ENCODE results near the gene CDC42. TPM values are rescaled to one million over a fixed set of nuclear protein-coding genes. Genes with fewer than 3 reads are reported as not detected.

The CDC42 gene
- total RNA-seq, 2 experiments from 2014 or later, result 365 to 389 TPM

DNA sequence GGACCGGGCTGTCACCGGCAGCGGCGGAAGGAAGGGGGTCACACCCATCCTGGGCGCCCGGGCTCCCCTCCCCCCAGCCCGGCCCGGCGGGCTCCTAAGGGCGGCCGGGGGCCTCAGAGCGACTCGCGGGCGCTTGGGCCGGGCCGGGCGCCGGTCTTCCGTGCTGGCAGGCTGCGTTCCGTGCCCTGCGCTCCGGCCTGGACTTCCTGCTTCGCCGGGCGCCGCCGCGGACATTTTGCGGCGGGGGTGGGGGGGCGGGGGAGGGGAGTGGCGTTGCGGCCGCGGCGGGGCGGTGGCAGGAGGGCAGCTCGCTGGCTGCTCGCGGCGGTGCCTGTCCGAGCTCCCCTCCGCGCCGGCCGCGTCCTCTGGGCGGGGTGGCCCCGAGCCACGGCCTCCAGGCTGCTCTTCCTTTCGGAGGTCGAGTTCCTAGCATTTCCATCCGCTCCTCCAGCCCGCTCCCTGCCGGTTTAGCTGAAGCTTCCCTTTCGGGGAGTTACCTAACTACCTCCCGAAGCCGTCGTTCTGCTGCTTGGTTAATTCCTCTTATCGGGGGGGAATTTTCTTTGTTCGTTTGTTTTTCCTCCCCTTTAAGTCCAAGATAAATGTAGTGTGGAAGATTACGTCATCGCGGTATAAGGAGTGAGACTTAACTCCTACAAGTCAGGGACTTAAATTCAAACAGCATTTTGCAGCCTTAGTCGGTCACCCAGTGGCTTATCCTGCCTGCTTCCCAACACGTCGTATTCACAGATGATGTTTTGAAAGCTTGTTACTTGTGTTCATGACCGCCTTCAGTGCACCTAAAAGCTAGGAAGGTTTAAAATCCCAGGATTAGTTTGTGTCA is 730 bp downstream of the CDC42 start:
- H3K27ac Mint-ChIP-seq, result peak overlapping the region; percentile 91
- POLR2A ChIA-PET, result interaction anchor here (0.7 to 14.0 kb wide), 15 partner anchors 9 to 430 kb away, joined by 3 to 310 read pairs (median 6); partner anchors contain the start of gene USP48
- no peaks in the 10 kb centered on the region for H3K9me3 Mint-ChIP-seq (ENCODE audit: insufficient read depth)
- DNase-seq (peak; percentile 60), ATAC-seq (peak; percentile 60)
- H3K36me3 Mint-ChIP-seq (ENCODE audit: low read depth), result peaks cover 47% of the 10 kb centered on the region
- peak overlapping the region; percentile 93 for H3K4me3 Mint-ChIP-seq
- H3K4me1 Mint-ChIP-seq (ENCODE audit: low read depth), result peaks cover 70% of the 10 kb centered on the region
- CTCF ChIA-PET, result interaction anchor here (1.1 to 15.9 kb wide), 5 partner anchors 9 to 52 kb away, joined by 3 to 210 read pairs (median 6); no protein-coding TSS in a partner anchor
- H3K27me3 Mint-ChIP-seq (ENCODE audit: low read depth), result no peaks in the 10 kb centered on the region

GRCh38 chr1:22053861-22054770 is 1.6 kb downstream of the CDC42 start:
- ATAC-seq (no peak), DNase-seq (no peak)
- Mint-ChIP-seq H3K9me3 (ENCODE audit: insufficient read depth) (no peaks in the 10 kb centered on the region), H3K27ac (peak overlapping the region; percentile 91), H3K4me1 (ENCODE audit: low read depth) (peaks cover 64% of the 10 kb centered on the region), H3K27me3 (ENCODE audit: low read depth) (no peaks in the 10 kb centered on the region), H3K4me3 (peak overlapping the region; percentile 93), H3K36me3 (ENCODE audit: low read depth) (peaks cover 50% of the 10 kb centered on the region)
- POLR2A ChIA-PET, result interaction anchor here (0.6 to 14.0 kb wide), 11 partner anchors 8 to 431 kb away, joined by 4 to 310 read pairs (median 10); no protein-coding TSS in a partner anchor
- CTCF ChIA-PET, result interaction anchor here (1.9 to 15.9 kb wide), 4 partner anchors 15 to 36 kb away, joined by 5 to 210 read pairs (median 32); no protein-coding TSS in a partner anchor

DNA sequence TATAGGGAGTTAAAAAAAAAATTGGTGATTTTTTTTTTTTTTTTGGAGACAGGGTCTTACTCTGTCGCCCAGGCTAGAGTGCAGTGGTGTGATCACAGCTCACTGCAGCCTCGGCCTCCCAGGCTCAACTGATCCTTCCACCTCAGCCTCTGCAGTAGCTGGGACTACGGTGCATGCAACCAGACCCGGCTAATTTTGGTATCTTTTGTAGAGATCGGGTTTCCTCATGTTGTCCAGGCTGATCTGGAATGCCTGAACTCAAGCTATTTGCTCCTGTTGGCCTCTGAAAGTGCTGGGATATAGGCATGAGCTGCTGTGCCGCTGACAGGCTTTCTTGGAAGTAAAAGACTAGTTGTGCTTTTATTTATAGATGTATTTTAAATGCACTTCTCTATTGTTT is 3.0 kb downstream of the CDC42 start:
- no peaks in the 10 kb centered on the region for H3K27me3 Mint-ChIP-seq (ENCODE audit: low read depth)
- peak overlapping the region; percentile 37 for H3K27ac Mint-ChIP-seq
- ChIA-PET CTCF (interaction anchor here (1.4 to 15.9 kb wide), 4 partner anchors 16 to 44 kb away, joined by 3 to 210 read pairs (median 32); no protein-coding TSS in a partner anchor), POLR2A (interaction anchor here (0.6 to 14.0 kb wide), 7 partner anchors 10 to 410 kb away, joined by 3 to 310 read pairs (median 6); no protein-coding TSS in a partner anchor)
- DNase-seq, result no peak
- H3K9me3 Mint-ChIP-seq (ENCODE audit: insufficient read depth), result no peaks in the 10 kb centered on the region
- H3K36me3 Mint-ChIP-seq (ENCODE audit: low read depth), result peaks cover 56% of the 10 kb centered on the region
- H3K4me3 Mint-ChIP-seq, result peak overlapping the region; percentile 67
- peaks cover 66% of the 10 kb centered on the region for H3K4me1 Mint-ChIP-seq (ENCODE audit: low read depth)
- ATAC-seq, result no peak

GRCh38 chr1:22056043-22056442 is 3.5 kb downstream of the CDC42 start:
- H3K27me3 Mint-ChIP-seq (ENCODE audit: low read depth), result no peaks in the 10 kb centered on the region
- H3K36me3 Mint-ChIP-seq (ENCODE audit: low read depth), result peaks cover 58% of the 10 kb centered on the region
- H3K4me1 Mint-ChIP-seq (ENCODE audit: low read depth), result peaks cover 70% of the 10 kb centered on the region
- H3K9me3 Mint-ChIP-seq (ENCODE audit: insufficient read depth), result no peaks in the 10 kb centered on the region
- H3K4me3 Mint-ChIP-seq, result peak overlapping the region; percentile 67
- CTCF ChIA-PET, result interaction anchor here (1.4 to 15.9 kb wide), 4 partner anchors 21 to 44 kb away, joined by 3 to 210 read pairs (median 4); no protein-coding TSS in a partner anchor
- H3K27ac Mint-ChIP-seq, result no peak overlapping the region
- POLR2A ChIA-PET, result interaction anchor here (0.9 to 14.0 kb wide), 4 partner anchors 10 to 33 kb away, joined by 4 to 310 read pairs (median 87); no protein-coding TSS in a partner anchor
- ATAC-seq (no peak), DNase-seq (no peak)

DNA sequence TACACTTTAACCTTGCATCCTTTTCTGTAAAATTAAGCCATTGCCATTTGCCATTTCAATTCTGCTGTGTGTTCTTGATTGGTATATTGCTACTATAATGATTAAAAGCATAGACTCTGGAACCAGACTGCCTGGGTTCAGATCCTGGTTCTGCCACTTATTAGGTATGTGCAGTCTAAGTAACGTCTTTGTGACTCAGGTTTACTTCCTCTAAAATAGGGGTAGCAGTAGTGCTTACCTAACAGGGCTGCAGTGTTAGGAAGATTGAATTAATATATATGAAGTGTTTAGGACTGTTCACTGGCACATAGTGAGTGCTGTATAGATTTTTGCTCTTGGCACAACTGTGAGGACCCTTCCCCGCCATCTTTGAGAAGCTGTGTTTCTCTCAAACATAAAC is 4.4 kb downstream of the CDC42 start:
- POLR2A ChIA-PET, result interaction anchor here (1.2 to 14.0 kb wide), 3 partner anchors 9 to 34 kb away, joined by 6 to 310 read pairs (median 168); no protein-coding TSS in a partner anchor
- Mint-ChIP-seq H3K27ac (peak overlapping the region; percentile 36), H3K4me1 (ENCODE audit: low read depth) (peaks cover 67% of the 10 kb centered on the region), H3K36me3 (ENCODE audit: low read depth) (peaks cover 58% of the 10 kb centered on the region), H3K4me3 (no peak overlapping the region), H3K27me3 (ENCODE audit: low read depth) (no peaks in the 10 kb centered on the region), H3K9me3 (ENCODE audit: insufficient read depth) (no peaks in the 10 kb centered on the region)
- no peak for DNase-seq
- ATAC-seq, result no peak
- CTCF ChIA-PET, result interaction anchor here (1.4 to 15.9 kb wide), 2 partner anchors 21 to 30 kb away, joined by 3 to 210 read pairs; no protein-coding TSS in a partner anchor

DNA sequence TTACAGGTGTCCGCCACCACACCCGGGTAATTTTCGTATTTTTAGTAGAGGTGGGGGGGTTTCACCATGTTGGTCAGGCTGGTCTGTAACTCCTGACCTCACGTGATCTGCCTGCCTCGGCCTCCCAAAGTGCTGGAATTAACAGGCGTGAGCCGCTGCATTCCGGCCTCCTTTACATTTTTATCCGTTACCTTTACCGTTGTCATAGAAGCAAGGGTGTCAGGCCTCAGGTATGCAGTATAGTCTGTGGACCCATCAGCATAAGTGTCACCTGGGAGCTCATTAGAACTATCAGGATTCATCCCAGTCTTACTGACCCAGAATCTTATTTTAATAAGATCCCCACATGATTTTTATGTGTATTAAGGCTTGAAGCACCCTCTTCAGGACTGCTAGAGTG is 5.4 kb downstream of the CDC42 start:
- ChIA-PET CTCF (interaction anchor here (15.9 kb wide), 1 partner anchor 31 kb away, joined by 210 read pairs; no protein-coding TSS in a partner anchor), POLR2A (interaction anchor here (0.6 to 14.0 kb wide), 5 partner anchors 8 to 272 kb away, joined by 3 to 310 read pairs (median 6); no protein-coding TSS in a partner anchor)
- ATAC-seq, result no peak
- H3K4me1 Mint-ChIP-seq (ENCODE audit: low read depth), result peaks cover 70% of the 10 kb centered on the region
- no peaks in the 10 kb centered on the region for H3K9me3 Mint-ChIP-seq (ENCODE audit: insufficient read depth)
- H3K27me3 Mint-ChIP-seq (ENCODE audit: low read depth), result no peaks in the 10 kb centered on the region
- H3K36me3 Mint-ChIP-seq (ENCODE audit: low read depth), result peaks cover 63% of the 10 kb centered on the region
- no peak overlapping the region for H3K4me3 Mint-ChIP-seq
- no peak for DNase-seq
- no peak overlapping the region for H3K27ac Mint-ChIP-seq

GRCh38 chr1:22064751-22065402 is 12.4 kb downstream of the CDC42 start:
- Mint-ChIP-seq H3K4me1 (ENCODE audit: low read depth) (peaks cover 81% of the 10 kb centered on the region), H3K4me3 (no peak overlapping the region), H3K27ac (no peak overlapping the region), H3K27me3 (ENCODE audit: low read depth) (no peaks in the 10 kb centered on the region), H3K36me3 (ENCODE audit: low read depth) (peaks cover 61% of the 10 kb centered on the region), H3K9me3 (ENCODE audit: insufficient read depth) (no peaks in the 10 kb centered on the region)
- DNase-seq, result no peak
- CTCF ChIA-PET, result interaction anchor here (1.6 kb wide), 2 partner anchors 40 to 46 kb away, joined by 4 to 6 read pairs; no protein-coding TSS in a partner anchor
- ATAC-seq, result no peak
- POLR2A ChIA-PET, result interaction anchor here (1.5 to 2.3 kb wide), 2 partner anchors 9 to 40 kb away, joined by 6 to 7 read pairs; no protein-coding TSS in a partner anchor

GRCh38 chr1:22071511-22071910 is 19.0 kb downstream of the CDC42 start:
- Mint-ChIP-seq H3K9me3 (ENCODE audit: insufficient read depth) (no peaks in the 10 kb centered on the region), H3K27ac (no peak overlapping the region), H3K27me3 (ENCODE audit: low read depth) (no peaks in the 10 kb centered on the region), H3K4me1 (ENCODE audit: low read depth) (peaks cover 71% of the 10 kb centered on the region), H3K4me3 (no peak overlapping the region), H3K36me3 (ENCODE audit: low read depth) (peaks cover 71% of the 10 kb centered on the region)
- POLR2A ChIA-PET, result interaction anchor here (1.3 kb wide), 1 partner anchor 46 kb away, joined by 3 read pairs; no protein-coding TSS in a partner anchor
- DNase-seq (no peak), ATAC-seq (no peak)
- CTCF ChIA-PET, result no interaction called here

- Mint-ChIP-seq H3K4me3 (no peak overlapping the region), H3K9me3 (ENCODE audit: insufficient read depth) (no peaks in the 10 kb centered on the region), H3K4me1 (ENCODE audit: low read depth) (peaks cover 73% of the 10 kb centered on the region), H3K27me3 (ENCODE audit: low read depth) (no peaks in the 10 kb centered on the region), H3K36me3 (ENCODE audit: low read depth) (peaks cover 75% of the 10 kb centered on the region), H3K27ac (peak overlapping the region; percentile 5)
- POLR2A ChIA-PET, result interaction anchor here (1.5 kb wide), 1 partner anchor 19 kb away, joined by 4 read pairs; no protein-coding TSS in a partner anchor
- ATAC-seq, result no peak
- CTCF ChIA-PET, result interaction anchor here (0.5 to 1.2 kb wide), 2 partner anchors 8 to 904 kb away, joined by 3 to 4 read pairs; no protein-coding TSS in a partner anchor
- no peak for DNase-seq
Measured at GRCh38 chr1:22074803-22075202, 22.3 kb downstream of the CDC42 start.

DNA sequence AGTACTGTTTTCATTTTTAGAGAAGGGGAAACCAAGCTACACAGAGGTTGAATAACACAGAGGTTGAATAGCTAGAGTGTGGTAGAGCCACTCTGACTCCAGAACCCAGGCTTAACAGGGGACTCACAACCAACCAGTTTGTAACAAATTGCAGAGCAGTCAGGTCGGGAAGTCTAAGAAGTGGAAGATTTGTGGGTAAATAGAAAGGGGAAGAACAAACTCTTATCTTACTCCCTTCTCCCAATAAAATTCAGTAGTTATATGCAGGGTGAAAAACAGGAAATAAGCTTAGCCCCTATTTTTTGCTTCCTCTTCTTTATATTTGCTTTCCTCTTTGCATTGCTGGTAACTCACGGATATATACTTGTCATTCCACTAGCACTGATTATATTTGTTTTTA is 23.2 kb downstream of the CDC42 start:
- Mint-ChIP-seq H3K27ac (peak overlapping the region; percentile 20), H3K9me3 (ENCODE audit: insufficient read depth) (no peaks in the 10 kb centered on the region), H3K36me3 (ENCODE audit: low read depth) (peaks cover 72% of the 10 kb centered on the region), H3K4me3 (no peak overlapping the region), H3K4me1 (ENCODE audit: low read depth) (peaks cover 74% of the 10 kb centered on the region), H3K27me3 (ENCODE audit: low read depth) (no peaks in the 10 kb centered on the region)
- no peak for DNase-seq
- ChIA-PET POLR2A (interaction anchor here (0.9 to 1.5 kb wide), 2 partner anchors 20 to 51 kb away, joined by 3 to 4 read pairs; no protein-coding TSS in a partner anchor), CTCF (interaction anchor here (1.0 to 1.2 kb wide), 2 partner anchors 9 to 341 kb away, joined by 3 to 4 read pairs; no protein-coding TSS in a partner anchor)
- peak; percentile 39 for ATAC-seq
